ENCODE measurements around the gene ZMYND11.

DNA sequence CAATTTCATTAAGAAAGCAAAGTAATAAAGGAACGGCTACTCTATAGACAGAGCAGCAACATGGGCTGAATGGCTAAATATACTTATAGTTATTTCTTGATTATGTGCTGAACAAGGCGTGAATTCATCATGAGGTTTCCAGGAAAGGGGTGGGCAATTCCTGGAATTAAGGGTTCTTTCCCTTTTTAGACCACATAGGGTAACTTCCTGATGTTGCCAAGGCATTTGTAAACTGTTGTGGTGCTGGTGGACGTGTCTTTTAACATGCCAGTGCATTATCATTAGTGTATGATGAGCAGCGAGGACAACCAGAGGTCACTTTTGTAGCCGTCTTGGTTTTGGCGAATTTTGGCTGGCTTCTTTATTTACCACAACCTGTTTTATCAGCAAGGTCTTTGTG, 28.5 kb upstream of the ZMYND11 start:
- TF ChIP-seq, protein P1, sequence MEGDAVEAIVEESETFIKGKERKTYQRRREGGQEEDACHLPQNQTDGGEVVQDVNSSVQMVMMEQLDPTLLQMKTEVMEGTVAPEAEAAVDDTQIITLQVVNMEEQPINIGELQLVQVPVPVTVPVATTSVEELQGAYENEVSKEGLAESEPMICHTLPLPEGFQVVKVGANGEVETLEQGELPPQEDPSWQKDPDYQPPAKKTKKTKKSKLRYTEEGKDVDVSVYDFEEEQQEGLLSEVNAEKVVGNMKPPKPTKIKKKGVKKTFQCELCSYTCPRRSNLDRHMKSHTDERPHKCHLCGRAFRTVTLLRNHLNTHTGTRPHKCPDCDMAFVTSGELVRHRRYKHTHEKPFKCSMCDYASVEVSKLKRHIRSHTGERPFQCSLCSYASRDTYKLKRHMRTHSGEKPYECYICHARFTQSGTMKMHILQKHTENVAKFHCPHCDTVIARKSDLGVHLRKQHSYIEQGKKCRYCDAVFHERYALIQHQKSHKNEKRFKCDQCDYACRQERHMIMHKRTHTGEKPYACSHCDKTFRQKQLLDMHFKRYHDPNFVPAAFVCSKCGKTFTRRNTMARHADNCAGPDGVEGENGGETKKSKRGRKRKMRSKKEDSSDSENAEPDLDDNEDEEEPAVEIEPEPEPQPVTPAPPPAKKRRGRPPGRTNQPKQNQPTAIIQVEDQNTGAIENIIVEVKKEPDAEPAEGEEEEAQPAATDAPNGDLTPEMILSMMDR (IDR thresholded peaks at IDR 0.05; ENCODE audit: insufficient read depth, low read length) = no peak
- TF ChIP-seq POLR2AphosphoS5 (IDR thresholded peaks at IDR 0.05; ENCODE audit: low read depth) (no peak), GABPA (IDR thresholded peaks at IDR 0.05; ENCODE audit: low read depth) (no peak)
- TF ChIP-seq, protein P2, sequence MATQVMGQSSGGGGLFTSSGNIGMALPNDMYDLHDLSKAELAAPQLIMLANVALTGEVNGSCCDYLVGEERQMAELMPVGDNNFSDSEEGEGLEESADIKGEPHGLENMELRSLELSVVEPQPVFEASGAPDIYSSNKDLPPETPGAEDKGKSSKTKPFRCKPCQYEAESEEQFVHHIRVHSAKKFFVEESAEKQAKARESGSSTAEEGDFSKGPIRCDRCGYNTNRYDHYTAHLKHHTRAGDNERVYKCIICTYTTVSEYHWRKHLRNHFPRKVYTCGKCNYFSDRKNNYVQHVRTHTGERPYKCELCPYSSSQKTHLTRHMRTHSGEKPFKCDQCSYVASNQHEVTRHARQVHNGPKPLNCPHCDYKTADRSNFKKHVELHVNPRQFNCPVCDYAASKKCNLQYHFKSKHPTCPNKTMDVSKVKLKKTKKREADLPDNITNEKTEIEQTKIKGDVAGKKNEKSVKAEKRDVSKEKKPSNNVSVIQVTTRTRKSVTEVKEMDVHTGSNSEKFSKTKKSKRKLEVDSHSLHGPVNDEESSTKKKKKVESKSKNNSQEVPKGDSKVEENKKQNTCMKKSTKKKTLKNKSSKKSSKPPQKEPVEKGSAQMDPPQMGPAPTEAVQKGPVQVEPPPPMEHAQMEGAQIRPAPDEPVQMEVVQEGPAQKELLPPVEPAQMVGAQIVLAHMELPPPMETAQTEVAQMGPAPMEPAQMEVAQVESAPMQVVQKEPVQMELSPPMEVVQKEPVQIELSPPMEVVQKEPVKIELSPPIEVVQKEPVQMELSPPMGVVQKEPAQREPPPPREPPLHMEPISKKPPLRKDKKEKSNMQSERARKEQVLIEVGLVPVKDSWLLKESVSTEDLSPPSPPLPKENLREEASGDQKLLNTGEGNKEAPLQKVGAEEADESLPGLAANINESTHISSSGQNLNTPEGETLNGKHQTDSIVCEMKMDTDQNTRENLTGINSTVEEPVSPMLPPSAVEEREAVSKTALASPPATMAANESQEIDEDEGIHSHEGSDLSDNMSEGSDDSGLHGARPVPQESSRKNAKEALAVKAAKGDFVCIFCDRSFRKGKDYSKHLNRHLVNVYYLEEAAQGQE (IDR thresholded peaks at IDR 0.05; ENCODE audit: insufficient replicate concordance, low read depth) = no peak

Measured in HL-60 (cell line).